HepG2 (cell line): ENCODE data around the gene TACC2. TPM values are rescaled to one million over a fixed set of nuclear protein-coding genes. Genes with fewer than 3 reads are reported as not detected.

Experiments
- ATF2 ChIP-seq: sonication (generic); formaldehyde crosslinking; IDR thresholded peaks from 2 replicates; pipeline ENCODE4 v1.4.0; 2020; ENCODE audit warnings: missing genetic modification reagents
- HNF4G ChIP-seq, 2 experiments: sonication (generic) in 1 of 2; formaldehyde crosslinking in 1 of 2; IDR thresholded peaks; 2 replicates each; pipeline versions ENCODE4 v1.4.0 to v1.6.1; 2011 to 2020; ENCODE audit warnings: borderline replicate concordance in 2 of 2, low read depth in 2 of 2, mild to moderate bottlenecking in 2 of 2, low read length in 1 of 2, missing genetic modification reagents in 1 of 2, moderate library complexity in 1 of 2
- MAX ChIP-seq: IDR thresholded peaks from 2 replicates; pipeline ENCODE4 v1.6.1; 2012; ENCODE audit warnings: inconsistent platforms
- MXI1 ChIP-seq: IDR thresholded peaks from 3 replicates; pipeline ENCODE4 v1.6.1; 2012; ENCODE audit warnings: low read depth, low read length, inconsistent platforms, borderline replicate concordance
- MYPOP ChIP-seq: sonication (generic); formaldehyde crosslinking; IDR thresholded peaks from 2 replicates; pipeline ENCODE4 v1.8.1; 2023; ENCODE audit warnings: mild to moderate bottlenecking, moderate library complexity, missing genetic modification reagents
- SOX5 ChIP-seq: IDR thresholded peaks from 2 replicates; pipeline ENCODE4 v1.6.1; 2016; ENCODE audit warnings: borderline replicate concordance
- SOX6 ChIP-seq, 2 experiments: fragments of 450-650 bp in 1 of 2; sonication (generic) in 1 of 2; formaldehyde crosslinking in 1 of 2; IDR thresholded peaks; 2 replicates each; pipeline versions ENCODE4 v1.4.0 to v1.6.1; 2017 to 2020; ENCODE audit warnings: antibody characterized with exemption in 1 of 2, mild to moderate bottlenecking in 1 of 2, missing genetic modification reagents in 1 of 2
- TEF ChIP-seq: sonication (generic); formaldehyde crosslinking; IDR thresholded peaks from 2 replicates; pipeline ENCODE4 v1.5.0; 2020; ENCODE audit warnings: missing genetic modification reagents
- ZBTB38 ChIP-seq: sonication (generic); formaldehyde crosslinking; IDR thresholded peaks from 2 replicates; pipeline ENCODE4 v1.5.1; 2020; ENCODE audit warnings: mild to moderate bottlenecking, missing genetic modification reagents
- ZMYM2 ChIP-seq: sonication (generic); formaldehyde crosslinking; IDR thresholded peaks from 2 replicates; pipeline ENCODE4 v1.8.0; 2022; ENCODE audit warnings: mild to moderate bottlenecking, missing genetic modification reagents
- ZNF136 ChIP-seq: sonication (generic); formaldehyde crosslinking; IDR thresholded peaks from 2 replicates; pipeline ENCODE4 v1.8.1; 2022; ENCODE audit warnings: low read depth, mild to moderate bottlenecking, moderate library complexity, missing genetic modification reagents
- ZNF251 ChIP-seq: sonication (generic); formaldehyde crosslinking; IDR thresholded peaks from 2 replicates; pipeline ENCODE4 v1.9.0; 2021; ENCODE audit warnings: mild to moderate bottlenecking, missing genetic modification reagents
- polyA plus RNA-seq, 8 experiments: library from polyadenylated mRNA; depleted of rRNA in 3 of 8; stranded (reverse) in 7 of 8; unstranded in 1 of 8; fragments of >200 nt; fragmentation: Illumina TruSeq in 4 of 8; extraction: Trizol in 4 of 8; gene quantifications; 2 replicates each; pipeline versions ENCODE4 v1.2.1 to v1.2.3, GENCODE V29; 2011 to 2016; ENCODE audit warnings: low read depth in 4 of 8, missing spikeins in 1 of 8, mixed read lengths in 1 of 8; ENCODE audit not compliant: insufficient read depth in 1 of 8
- total RNA-seq, 5 experiments: library from RNA; depleted of rRNA; stranded (reverse); fragments of >200 nt; fragmentation: Illumina TruSeq; extraction: Trizol; gene quantifications; 2 replicates each; pipeline ENCODE4 v1.2.3, GENCODE V29; 2016; ENCODE audit warnings: low read depth in 1 of 5

Gene TACC2
- total and polyA plus RNA-seq, 2 of the 13 experiments (the other 11 are each of a cell fraction or from before 2014, with no cell fraction given) = 11.8 to 16.0 TPM

GRCh38 chr10:122044045-122044661 lies 55.2 kb downstream of the TACC2 start (continued):
- no peak for TF ChIP-seq SOX6 (IDR thresholded peaks at IDR 0.05)
- peak; percentile 34; the same call in 1 of the 2 replicates for TF ChIP-seq SOX6 (CRISPR knock-in tag; IDR thresholded peaks at IDR 0.05)
- TF ChIP-seq ATF2 = 0 out of 2 replicates have a peak, but pooled peaks have one; percentile 13
- TF ChIP-seq MXI1 = peak; percentile 48; the same call in 1 of the 3 replicates
- TF ChIP-seq HNF4G (IDR thresholded peaks at IDR 0.05; ENCODE audit: borderline replicate concordance, low read depth, low read length) = peak; percentile 82
- TF ChIP-seq HNF4G (CRISPR knock-in tag; IDR thresholded peaks at IDR 0.05; ENCODE audit: borderline replicate concordance, low read depth) = peak; percentile 39; the same call in 1 of the 2 replicates
- TF ChIP-seq ZNF136 = no peak
- peak; percentile 70; the same call in 1 of the 2 replicates for TF ChIP-seq ZBTB38 (CRISPR knock-in tag)
- TF ChIP-seq MYPOP (CRISPR knock-in tag) = no peak
- TF ChIP-seq ZMYM2 = no peak
- peak; percentile 33; the same call in 1 of the 2 replicates for TF ChIP-seq MAX
- TF ChIP-seq ZNF251 (CRISPR knock-in tag) = no peak
- no peak for TF ChIP-seq TEF (CRISPR knock-in tag)
- TF ChIP-seq SOX5 (CRISPR knock-in tag) = peak; percentile 21; the same call in 1 of the 2 replicates
